Fibroblast of lung (primary cell): ENCODE measurements around the gene COA1. TPM values are rescaled to one million over a fixed set of nuclear protein-coding genes. Genes with fewer than 3 reads are reported as not detected.

Experiments
- DNase-seq, 2 donors: peaks; one replicate each; pipeline versions ENCODE4 v3.0.0 to v3.0.0-alpha.2; 2010; ENCODE audit warnings: low read depth in 2 of 2
- H2AFZ ChIP-seq: 2 replicates; pipeline ENCODE4 v1.5.1; 2012; ENCODE audit warnings: low read length, control low read depth, inconsistent platforms
- H3K27ac ChIP-seq: 2 replicates; pipeline ENCODE4 v1.5.1; 2011; ENCODE audit warnings: low read length, control low read depth; ENCODE audit not compliant: insufficient read depth
- H3K27me3 ChIP-seq: 2 replicates; pipeline ENCODE4 v1.5.1; 2011; ENCODE audit warnings: mild to moderate bottlenecking, low read length; ENCODE audit not compliant: control insufficient read depth, insufficient read depth
- H3K36me3 ChIP-seq: 2 replicates; pipeline ENCODE4 v1.5.1; 2011; ENCODE audit warnings: low read length; ENCODE audit not compliant: control insufficient read depth, insufficient read depth
- H3K4me1 ChIP-seq: 2 replicates; pipeline ENCODE4 v1.5.1; 2011; ENCODE audit warnings: low read length; ENCODE audit not compliant: control insufficient read depth, insufficient read depth; ENCODE audit errors: extremely low read depth
- H3K4me2 ChIP-seq: 2 replicates; pipeline ENCODE4 v1.5.1; 2011; ENCODE audit warnings: low read length, control low read depth; ENCODE audit not compliant: insufficient read depth; ENCODE audit errors: extremely low read depth
- H3K4me3 ChIP-seq, 4 experiments: fragments of 200-600 bp in 1 of 4; sonication (generic) in 1 of 4; replicated peaks in 1 of 4; 2 replicates each; pipeline ENCODE4 v1.5.1; 2011 to 2016; ENCODE audit warnings: low read length in 4 of 4, low read depth in 3 of 4, mild to moderate bottlenecking in 3 of 4, control low read depth in 2 of 4, inconsistent platforms in 1 of 4, mixed read lengths in 1 of 4; ENCODE audit not compliant: insufficient read depth in 1 of 4; ENCODE audit errors: control extremely low read depth in 1 of 4
- H3K79me2 ChIP-seq: 2 replicates; pipeline ENCODE4 v1.5.1; 2012; ENCODE audit warnings: mild to moderate bottlenecking, low read length, inconsistent platforms; ENCODE audit not compliant: control insufficient read depth, insufficient read depth
- H3K9ac ChIP-seq: 2 replicates; pipeline ENCODE4 v1.5.1; 2011; ENCODE audit warnings: mild to moderate bottlenecking, low read length, control low read depth; ENCODE audit not compliant: insufficient read depth
- H3K9me3 ChIP-seq: 2 replicates; pipeline ENCODE4 v1.5.1; 2012; ENCODE audit warnings: low read depth, low read length; ENCODE audit not compliant: control insufficient read depth, insufficient read depth
- H4K20me1 ChIP-seq: 2 replicates; pipeline ENCODE4 v1.5.1; 2011; ENCODE audit warnings: low read length; ENCODE audit not compliant: control insufficient read depth, insufficient read depth; ENCODE audit errors: extremely low read depth
- EZH2 ChIP-seq: IDR thresholded peaks from 2 replicates; pipeline ENCODE4 v1.5.1; 2012; ENCODE audit warnings: low read length, control low read depth, mild to moderate bottlenecking; ENCODE audit errors: missing control alignments
- polyA plus RNA-seq, 2 donors: library from polyadenylated mRNA; depleted of rRNA in 1 of 2; stranded (reverse) in 1 of 2; unstranded in 1 of 2; fragments of >200 nt; gene quantifications; 2 replicates each; pipeline ENCODE4 v1.2.1, GENCODE V29; 2011 to 2012; ENCODE audit warnings: missing spikeins in 1 of 2
- total RNA-seq: library from RNA; depleted of rRNA; stranded (reverse); fragments of >200 nt; gene quantifications from 2 replicates; pipeline ENCODE4 v1.2.1, GENCODE V29; 2014
- TF ChIP-seq, protein P1 (sequence below), 2 donors: IDR thresholded peaks in 1 of 2; conservative IDR thresholded peaks in 1 of 2; 1 replicate in 1 of 2; 2 replicates in 1 of 2; pipeline ENCODE4 v1.5.1; 2011 to 2012; ENCODE audit warnings: low read length in 2 of 2, control low read depth in 1 of 2, inconsistent platforms in 1 of 2, low read depth in 1 of 2, mild to moderate bottlenecking in 1 of 2

Gene COA1
- total and polyA plus RNA-seq, 2 donors (not counting 1 experiment from before 2014, with no cell fraction given) = 28.8 to 39.6 TPM

DNA sequence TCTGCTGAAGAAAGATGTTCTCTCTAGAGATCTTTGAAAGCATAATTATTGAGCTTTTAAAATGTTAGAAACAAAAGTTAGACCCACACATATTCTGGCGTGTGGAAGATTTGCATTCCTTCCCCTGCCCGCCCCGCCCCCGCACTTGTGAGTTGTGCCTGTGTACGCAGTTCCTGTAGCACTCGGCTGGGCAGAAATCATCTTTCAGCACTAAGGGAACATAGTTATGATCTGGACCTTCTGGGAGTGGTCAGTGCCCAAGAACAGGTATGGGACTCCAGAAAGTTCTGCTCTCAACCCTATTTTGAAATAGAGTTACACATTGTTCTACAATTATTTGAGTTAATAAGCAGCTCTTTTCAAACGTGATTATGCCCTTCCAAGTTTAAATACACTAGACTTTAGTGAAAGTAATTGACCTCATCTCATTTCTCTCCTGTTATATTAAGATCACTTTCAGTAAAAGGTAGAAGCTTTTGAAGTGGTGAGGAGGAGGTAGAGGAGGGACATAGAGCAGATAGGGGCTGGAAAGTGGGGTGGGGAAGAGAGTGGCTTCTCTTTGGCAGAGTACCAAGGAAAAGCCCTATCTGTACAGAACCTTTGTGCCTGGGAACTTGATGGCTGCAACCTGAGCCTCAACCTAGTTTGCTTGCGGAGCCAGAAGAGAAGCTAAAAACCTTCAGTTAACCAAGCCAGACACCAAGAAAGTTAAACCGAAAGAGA lies 34.9 kb upstream of the COA1 start:
- H3K9me3 ChIP-seq = no peaks in the 10 kb centered on the region
- peaks cover 14% of the 10 kb centered on the region for H3K4me1 ChIP-seq
- H3K36me3 ChIP-seq = no peaks in the 10 kb centered on the region
- no peaks in the 10 kb centered on the region for H3K27me3 ChIP-seq
- peak in 1 of 2 donors; percentile 53 for DNase-seq
- H3K4me3 ChIP-seq = no peak overlapping the region
- H3K9ac ChIP-seq = no peak overlapping the region
- peaks cover 9% of the 10 kb centered on the region for H3K79me2 ChIP-seq
- no peaks in the 10 kb centered on the region for H4K20me1 ChIP-seq
- H3K4me2 ChIP-seq = peak overlapping the region; percentile 72
- TF ChIP-seq, protein P1, sequence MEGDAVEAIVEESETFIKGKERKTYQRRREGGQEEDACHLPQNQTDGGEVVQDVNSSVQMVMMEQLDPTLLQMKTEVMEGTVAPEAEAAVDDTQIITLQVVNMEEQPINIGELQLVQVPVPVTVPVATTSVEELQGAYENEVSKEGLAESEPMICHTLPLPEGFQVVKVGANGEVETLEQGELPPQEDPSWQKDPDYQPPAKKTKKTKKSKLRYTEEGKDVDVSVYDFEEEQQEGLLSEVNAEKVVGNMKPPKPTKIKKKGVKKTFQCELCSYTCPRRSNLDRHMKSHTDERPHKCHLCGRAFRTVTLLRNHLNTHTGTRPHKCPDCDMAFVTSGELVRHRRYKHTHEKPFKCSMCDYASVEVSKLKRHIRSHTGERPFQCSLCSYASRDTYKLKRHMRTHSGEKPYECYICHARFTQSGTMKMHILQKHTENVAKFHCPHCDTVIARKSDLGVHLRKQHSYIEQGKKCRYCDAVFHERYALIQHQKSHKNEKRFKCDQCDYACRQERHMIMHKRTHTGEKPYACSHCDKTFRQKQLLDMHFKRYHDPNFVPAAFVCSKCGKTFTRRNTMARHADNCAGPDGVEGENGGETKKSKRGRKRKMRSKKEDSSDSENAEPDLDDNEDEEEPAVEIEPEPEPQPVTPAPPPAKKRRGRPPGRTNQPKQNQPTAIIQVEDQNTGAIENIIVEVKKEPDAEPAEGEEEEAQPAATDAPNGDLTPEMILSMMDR (conservative IDR thresholded peaks at IDR 0.05 in 1 of 2, IDR thresholded peaks at IDR 0.05 in 1 of 2; ENCODE audit: low read depth in 1 of 2, low read length in 2 of 2) = no peak
- no peak for TF ChIP-seq EZH2
- no peak overlapping the region for H2AFZ ChIP-seq
- no peak overlapping the region for H3K27ac ChIP-seq

DNA sequence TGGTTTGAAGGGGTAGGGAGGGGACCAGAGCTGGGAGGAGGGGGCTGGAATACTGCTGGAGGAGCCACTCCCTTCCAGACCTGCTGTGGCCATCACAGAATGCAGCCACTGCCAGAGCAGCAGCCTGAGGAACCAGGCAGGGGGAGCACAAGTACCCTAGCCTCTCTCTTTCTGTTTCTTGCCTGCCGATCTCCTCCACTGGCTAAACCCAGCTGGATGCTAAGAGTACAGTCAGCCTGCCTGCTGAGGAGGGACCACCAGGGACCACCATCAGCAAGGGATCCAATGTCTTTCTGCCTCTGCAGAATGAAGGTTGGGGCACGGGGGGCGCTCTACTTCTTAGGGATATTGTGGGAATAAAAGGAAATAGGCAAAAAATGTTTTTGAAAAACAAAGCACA lies 33.9 kb upstream of the COA1 start:
- H3K9ac ChIP-seq = no peak overlapping the region
- H3K4me3 ChIP-seq = no peak overlapping the region
- no peaks in the 10 kb centered on the region for H3K27me3 ChIP-seq
- peak overlapping the region; percentile 23 for H3K27ac ChIP-seq
- H3K4me2 ChIP-seq = no peak overlapping the region
- no peak for DNase-seq
- H3K9me3 ChIP-seq = no peaks in the 10 kb centered on the region
- TF ChIP-seq, protein P1 (conservative IDR thresholded peaks at IDR 0.05 in 1 of 2, IDR thresholded peaks at IDR 0.05 in 1 of 2; ENCODE audit: low read depth in 1 of 2, low read length in 2 of 2) = no peak
- TF ChIP-seq EZH2 = no peak
- H3K79me2 ChIP-seq = peaks cover 9% of the 10 kb centered on the region
- no peaks in the 10 kb centered on the region for H3K36me3 ChIP-seq
- H2AFZ ChIP-seq = no peak overlapping the region
- no peaks in the 10 kb centered on the region for H4K20me1 ChIP-seq
- peaks cover 14% of the 10 kb centered on the region for H3K4me1 ChIP-seq

DNA sequence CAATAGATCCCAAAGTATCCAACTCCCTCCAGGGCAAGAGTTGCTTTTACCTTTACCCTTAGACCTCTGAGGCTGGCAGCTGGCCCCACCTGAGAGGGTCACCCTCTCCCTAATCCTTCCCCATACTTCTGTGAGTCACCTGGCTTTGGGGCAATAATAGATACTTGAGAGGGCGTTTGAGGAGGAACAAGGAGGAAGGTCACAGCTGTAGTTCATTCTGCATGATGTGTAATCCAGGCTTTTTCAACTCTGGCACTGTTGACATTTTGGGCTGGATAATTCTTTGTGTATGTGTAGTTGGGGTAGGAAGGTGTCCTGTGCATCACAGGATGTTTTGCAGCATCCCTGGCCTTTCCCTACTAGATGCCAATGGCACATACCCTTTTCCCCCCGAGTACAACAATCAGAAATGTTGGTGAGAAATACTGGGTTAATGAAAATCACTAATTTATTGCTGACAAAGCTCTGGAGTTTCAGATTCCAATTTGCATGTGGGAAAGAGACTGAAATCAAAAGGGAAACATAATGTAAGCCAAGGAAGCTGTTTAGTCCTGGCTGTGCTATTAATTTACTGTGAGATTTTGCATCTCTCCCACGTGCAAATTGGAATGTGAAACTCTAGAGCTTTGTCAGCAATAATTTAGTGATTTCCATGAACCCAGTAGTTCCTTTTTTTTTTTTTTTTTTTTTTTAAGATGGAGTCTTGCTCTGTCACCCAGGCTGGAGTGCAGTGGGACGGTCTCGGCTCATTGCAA lies 32.8 kb upstream of the COA1 start:
- Histone ChIP-seq H3K9me3 (no peaks in the 10 kb centered on the region), H3K4me3 (no peak overlapping the region), H3K79me2 (peaks cover 9% of the 10 kb centered on the region), H3K4me1 (peaks cover 22% of the 10 kb centered on the region), H3K27me3 (no peaks in the 10 kb centered on the region), H3K27ac (no peak overlapping the region), H4K20me1 (no peaks in the 10 kb centered on the region), H3K36me3 (no peaks in the 10 kb centered on the region), H2AFZ (no peak overlapping the region), H3K9ac (no peak overlapping the region), H3K4me2 (peak overlapping the region; percentile 13)
- peak in 1 of 2 donors; percentile 36 for DNase-seq
- no peak for TF ChIP-seq EZH2
- TF ChIP-seq, protein P1 (conservative IDR thresholded peaks at IDR 0.05 in 1 of 2, IDR thresholded peaks at IDR 0.05 in 1 of 2; ENCODE audit: low read depth in 1 of 2, low read length in 2 of 2) = no peak
